GM21528 (cell line): ENCODE results near the gene FHIT.
A peak's percentile ranks its signal among the peaks of the same experiment; 100 is the strongest.

Source experiments
- ATAC-seq: cut with Tn5 transposase; IDR thresholded peaks from one replicate; pipeline ENCODE4 v1.9.1; 2021; ENCODE audit warnings: mild to moderate bottlenecking, moderate library complexity; ENCODE audit not compliant: unreplicated experiment, low FRiP score

The FHIT gene

GRCh38 chr3:61132062-61132461 lies 119.2 kb downstream of the FHIT start:
- peak; percentile 66 for ATAC-seq

GRCh38 chr3:61118830-61119229 lies 132.4 kb downstream of the FHIT start:
- no peak for ATAC-seq

GRCh38 chr3:61117045-61117898 lies 134.0 kb downstream of the FHIT start:
- no peak for ATAC-seq

- no peak for ATAC-seq
Measured at GRCh38 chr3:61114316-61114953, 136.8 kb downstream of the FHIT start.

GRCh38 chr3:61111825-61112224 lies 139.4 kb downstream of the FHIT start:
- ATAC-seq = peak; percentile 63

- peak; percentile 44 for ATAC-seq
Measured at GRCh38 chr3:61110576-61110975, 140.7 kb downstream of the FHIT start.

- no peak for ATAC-seq
Measured at GRCh38 chr3:61108247-61109019, 142.8 kb downstream of the FHIT start.

- ATAC-seq = no peak
Measured at GRCh38 chr3:61094608-61095007, 156.6 kb downstream of the FHIT start.

GRCh38 chr3:61093364-61093763 lies 157.9 kb downstream of the FHIT start:
- no peak for ATAC-seq

- no peak for ATAC-seq
Measured at GRCh38 chr3:61092870-61093269, 158.4 kb downstream of the FHIT start.

- no peak for ATAC-seq
Measured at GRCh38 chr3:61090389-61091169, 160.7 kb downstream of the FHIT start.

GRCh38 chr3:61087465-61087864 lies 163.8 kb downstream of the FHIT start:
- no peak for ATAC-seq

- ATAC-seq = no peak
Measured at GRCh38 chr3:61081554-61081953, 169.7 kb downstream of the FHIT start.

- no peak for ATAC-seq
Measured at GRCh38 chr3:61080737-61081445, 170.4 kb downstream of the FHIT start.

- no peak for ATAC-seq
Measured at GRCh38 chr3:61078048-61078752, 173.1 kb downstream of the FHIT start.

GRCh38 chr3:61077551-61077950 lies 173.7 kb downstream of the FHIT start:
- no peak for ATAC-seq

GRCh38 chr3:61074783-61075182 lies 176.5 kb downstream of the FHIT start:
- ATAC-seq = no peak

GRCh38 chr3:61073566-61074165 lies 177.6 kb downstream of the FHIT start:
- ATAC-seq = no peak

- no peak for ATAC-seq
Measured at GRCh38 chr3:61068084-61068483, 183.2 kb downstream of the FHIT start.
